HG02840 (cell line): ENCODE results near the gene CCSER1.

Source experiments
- ATAC-seq: cut with Tn5 transposase; IDR thresholded peaks from one replicate; pipeline ENCODE4 v1.9.1; 2021; ENCODE audit warnings: mild to moderate bottlenecking, moderate library complexity, moderate number of reproducible peaks; ENCODE audit not compliant: unreplicated experiment, low FRiP score

Gene CCSER1

GRCh38 chr4:90127706-90128345, 632 bp downstream of the CCSER1 start:
- ATAC-seq = peak; percentile 19

- ATAC-seq = no peak
These were observed 1.8 kb downstream of the CCSER1 start for GRCh38 chr4:90128961-90129495.

- ATAC-seq = no peak
These were observed 2.9 kb downstream of the CCSER1 start for GRCh38 chr4:90130076-90130475.

- ATAC-seq = no peak
These were observed 10.4 kb downstream of the CCSER1 start for GRCh38 chr4:90137555-90137954.

GRCh38 chr4:90142081-90142480, 14.9 kb downstream of the CCSER1 start:
- ATAC-seq = no peak

- no peak for ATAC-seq
These were observed 18.1 kb downstream of the CCSER1 start for GRCh38 chr4:90145319-90145718.

- ATAC-seq = no peak
These were observed 19.1 kb downstream of the CCSER1 start for GRCh38 chr4:90146306-90146705.

- ATAC-seq = no peak
These were observed 21.5 kb downstream of the CCSER1 start for GRCh38 chr4:90148574-90149148.

GRCh38 chr4:90152024-90152423, 24.8 kb downstream of the CCSER1 start:
- ATAC-seq = no peak

- no peak for ATAC-seq
These were observed 32.0 kb downstream of the CCSER1 start for GRCh38 chr4:90159193-90159592.

GRCh38 chr4:90160044-90160443, 32.9 kb downstream of the CCSER1 start:
- no peak for ATAC-seq

- no peak for ATAC-seq
These were observed 35.4 kb downstream of the CCSER1 start for GRCh38 chr4:90162566-90162965.

- no peak for ATAC-seq
These were observed 36.7 kb downstream of the CCSER1 start for GRCh38 chr4:90163872-90164271.

- ATAC-seq = peak; percentile 67
These were observed 38.7 kb downstream of the CCSER1 start for GRCh38 chr4:90165883-90166282.

GRCh38 chr4:90171491-90171890, 44.3 kb downstream of the CCSER1 start:
- ATAC-seq = no peak

- no peak for ATAC-seq
These were observed 47.4 kb downstream of the CCSER1 start for GRCh38 chr4:90174621-90175023.

GRCh38 chr4:90181644-90182043, 54.5 kb downstream of the CCSER1 start:
- no peak for ATAC-seq

GRCh38 chr4:90183254-90183653, 56.1 kb downstream of the CCSER1 start:
- no peak for ATAC-seq

- ATAC-seq = no peak
These were observed 57.4 kb downstream of the CCSER1 start for GRCh38 chr4:90184560-90184959.

GRCh38 chr4:90185416-90185815, 58.2 kb downstream of the CCSER1 start:
- no peak for ATAC-seq

- no peak for ATAC-seq
These were observed 59.0 kb downstream of the CCSER1 start for GRCh38 chr4:90186229-90186628.
